C1 segment of cervical spinal cord (tissue), 14 donors: ENCODE data around the gene GRHPR.

Source experiments
- DNase-seq, 14 donors: peaks; one replicate each; lab custom pipeline; 2025; lab: John Stamatoyannopoulos, UW

The GRHPR gene

DNA sequence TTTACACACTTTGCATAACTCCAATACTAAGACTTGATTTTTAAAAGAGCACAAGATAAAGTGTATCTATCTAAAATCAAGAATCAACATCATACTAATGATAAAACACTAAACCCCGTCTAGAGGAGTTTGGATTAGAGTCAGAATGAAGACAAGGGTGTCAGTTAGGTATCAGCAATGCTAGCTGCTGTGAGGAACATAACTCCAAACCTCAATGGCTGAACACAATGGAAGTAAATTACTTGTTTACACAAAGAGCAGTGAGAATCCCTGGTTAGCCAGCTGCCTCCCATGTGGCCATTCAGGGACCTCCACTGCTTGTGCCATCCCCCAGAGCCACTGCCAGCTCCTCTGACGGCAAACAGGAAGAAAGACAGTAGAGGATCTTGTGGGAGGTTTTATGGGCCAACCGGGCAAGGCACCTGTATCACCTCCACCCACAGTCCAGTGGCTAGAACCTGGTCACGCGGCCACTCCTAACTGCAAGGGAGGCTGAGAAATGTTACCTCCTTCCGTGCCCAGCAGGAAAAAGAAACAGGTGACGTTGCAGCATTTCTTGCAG lies 24.0 kb upstream of the GRHPR start:
- DNase-seq: no peak

DNA sequence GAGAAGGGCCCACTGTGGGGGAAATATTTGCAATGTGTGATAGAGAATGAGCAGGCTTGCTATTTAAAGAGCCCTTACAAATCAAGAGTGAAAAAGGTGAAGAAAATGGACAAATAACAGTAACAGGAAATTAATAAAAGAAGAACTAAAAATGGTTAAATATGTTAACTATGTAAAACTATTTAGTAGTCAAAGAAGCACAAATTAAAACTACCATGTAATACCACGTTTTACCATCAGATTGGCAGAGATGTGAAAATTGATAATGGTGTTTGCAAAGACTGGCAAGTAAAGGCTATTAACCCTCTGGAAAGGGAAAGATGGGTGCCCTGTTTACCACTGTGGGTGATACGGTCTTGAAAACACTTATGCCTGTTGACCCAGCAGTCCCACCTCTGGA lies 23.2 kb upstream of the GRHPR start:
- DNase-seq: no peak

DNA sequence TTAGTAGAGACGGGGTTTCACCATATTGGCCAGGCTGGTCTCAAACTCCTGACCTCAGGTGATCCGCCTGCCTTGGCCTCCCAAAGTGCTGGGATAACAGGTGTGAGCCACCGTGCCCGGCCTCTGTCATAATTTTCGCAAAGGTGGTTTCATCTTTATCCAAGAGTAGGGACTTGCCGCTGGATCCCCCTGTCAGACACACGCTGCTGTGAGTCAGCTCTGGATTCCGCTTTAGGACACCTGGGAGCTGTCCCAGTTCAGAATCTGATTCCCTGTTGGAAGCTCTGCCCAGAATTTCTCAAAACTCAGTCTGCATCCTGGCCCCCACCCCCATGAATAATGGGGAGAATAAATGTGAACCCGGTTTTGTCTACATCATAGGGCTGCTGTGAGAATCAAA lies 17.9 kb upstream of the GRHPR start:
- no peak for DNase-seq

DNA sequence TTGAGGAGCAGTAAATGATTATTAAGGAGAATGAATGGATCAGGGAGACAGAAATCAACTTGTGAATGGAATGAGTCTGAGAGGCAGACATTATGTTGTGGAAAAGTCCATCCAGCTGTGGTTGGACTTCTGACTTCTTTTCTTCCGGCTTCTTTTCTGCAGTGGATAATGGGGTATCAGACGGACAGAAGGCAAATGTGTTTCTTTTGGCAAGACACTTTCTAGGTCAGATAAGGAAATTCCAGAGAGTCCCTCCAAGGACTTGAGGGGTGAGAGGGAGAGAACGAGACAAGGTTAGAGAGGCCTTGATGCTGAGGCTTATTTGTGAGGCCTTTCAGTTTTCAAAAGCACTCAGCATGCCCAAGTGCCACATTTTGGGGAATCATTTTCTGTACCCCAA lies 17.1 kb upstream of the GRHPR start:
- DNase-seq: no peak

DNA sequence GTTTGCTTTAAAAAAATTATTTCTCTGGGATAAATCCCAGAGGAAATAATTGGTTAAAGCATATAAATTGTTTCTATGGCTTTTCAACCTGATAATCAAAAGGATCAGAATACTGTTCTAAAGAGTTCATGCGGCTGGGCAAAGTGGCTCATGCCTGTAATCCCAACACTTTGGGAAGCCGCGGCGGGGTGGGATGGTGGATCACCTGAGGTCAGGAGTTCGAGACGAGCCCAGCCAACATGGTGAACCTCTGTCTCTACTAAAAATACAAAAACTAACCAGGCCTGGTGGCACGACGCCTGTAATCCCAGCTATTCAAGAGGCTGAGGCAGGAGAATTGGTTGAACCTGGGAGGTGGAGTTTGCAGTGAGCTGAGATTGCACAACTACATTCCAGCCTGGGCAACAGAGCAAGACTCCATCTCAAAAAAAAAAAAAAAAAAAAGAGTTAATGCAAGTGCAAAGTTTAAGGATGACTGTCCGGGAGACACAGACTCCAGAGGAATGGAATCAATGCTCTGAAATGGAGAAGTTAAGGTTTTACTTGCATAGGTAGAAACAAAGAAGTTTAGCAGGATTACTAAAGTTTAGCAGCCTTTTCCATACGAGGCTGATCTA lies 16.6 kb upstream of the GRHPR start:
- DNase-seq: no peak

DNA sequence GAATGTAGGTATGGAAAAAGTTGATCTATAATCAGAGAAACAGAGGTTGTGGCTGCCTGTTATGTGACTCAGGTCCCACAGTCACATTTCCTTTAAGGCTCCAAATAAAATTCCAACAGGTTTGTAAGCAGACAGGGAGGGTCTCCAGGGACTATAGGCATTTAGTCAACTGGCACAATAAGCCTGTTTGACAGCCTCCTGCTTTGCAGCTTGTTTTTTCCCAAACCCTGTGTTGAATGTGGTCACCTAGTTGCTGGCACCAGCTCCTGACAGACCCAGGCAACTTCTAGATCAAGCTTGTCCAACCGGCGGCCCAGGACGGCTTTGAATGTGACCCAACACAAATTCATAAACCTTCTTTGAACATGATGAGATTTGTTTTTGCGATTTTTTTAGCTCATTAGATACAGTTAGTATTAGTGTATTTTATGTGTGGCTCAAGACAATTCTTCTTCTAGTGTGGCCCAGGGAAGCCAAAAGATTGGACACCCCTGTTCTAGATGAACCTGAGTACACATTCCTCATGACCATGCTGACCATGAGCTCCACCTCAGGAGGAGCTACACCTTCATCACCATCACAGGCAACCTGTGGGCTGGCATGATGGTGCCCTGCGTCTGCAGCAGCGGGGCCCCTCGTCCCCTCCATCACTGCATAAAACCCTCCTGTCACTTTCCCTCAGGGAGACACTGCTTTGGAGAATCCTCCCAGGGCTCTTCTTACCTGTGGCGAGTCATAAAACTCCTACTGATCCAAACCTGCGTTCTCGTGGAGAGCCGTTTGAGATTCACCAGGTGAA lies 15.7 kb upstream of the GRHPR start:
- DNase-seq: no peak

DNA sequence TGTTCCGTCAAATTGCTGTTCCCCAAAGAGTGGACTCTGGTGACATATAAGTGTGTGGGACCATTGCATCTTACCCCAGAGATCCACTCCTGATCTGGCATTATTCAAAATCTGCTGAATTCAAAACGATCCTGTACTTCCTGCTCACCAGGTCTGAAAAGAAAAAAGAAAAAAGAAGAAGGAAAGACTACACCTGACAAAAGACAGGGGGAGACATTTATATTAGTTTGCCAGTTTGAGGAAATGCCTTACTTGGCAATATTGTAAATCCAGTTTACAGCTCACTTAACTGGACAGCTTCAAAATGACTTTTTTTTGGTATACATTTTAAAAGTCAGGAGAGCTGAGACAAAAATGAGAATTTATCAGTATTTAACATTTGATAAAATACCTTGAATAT lies 15.0 kb upstream of the GRHPR start:
- no peak for DNase-seq

DNA sequence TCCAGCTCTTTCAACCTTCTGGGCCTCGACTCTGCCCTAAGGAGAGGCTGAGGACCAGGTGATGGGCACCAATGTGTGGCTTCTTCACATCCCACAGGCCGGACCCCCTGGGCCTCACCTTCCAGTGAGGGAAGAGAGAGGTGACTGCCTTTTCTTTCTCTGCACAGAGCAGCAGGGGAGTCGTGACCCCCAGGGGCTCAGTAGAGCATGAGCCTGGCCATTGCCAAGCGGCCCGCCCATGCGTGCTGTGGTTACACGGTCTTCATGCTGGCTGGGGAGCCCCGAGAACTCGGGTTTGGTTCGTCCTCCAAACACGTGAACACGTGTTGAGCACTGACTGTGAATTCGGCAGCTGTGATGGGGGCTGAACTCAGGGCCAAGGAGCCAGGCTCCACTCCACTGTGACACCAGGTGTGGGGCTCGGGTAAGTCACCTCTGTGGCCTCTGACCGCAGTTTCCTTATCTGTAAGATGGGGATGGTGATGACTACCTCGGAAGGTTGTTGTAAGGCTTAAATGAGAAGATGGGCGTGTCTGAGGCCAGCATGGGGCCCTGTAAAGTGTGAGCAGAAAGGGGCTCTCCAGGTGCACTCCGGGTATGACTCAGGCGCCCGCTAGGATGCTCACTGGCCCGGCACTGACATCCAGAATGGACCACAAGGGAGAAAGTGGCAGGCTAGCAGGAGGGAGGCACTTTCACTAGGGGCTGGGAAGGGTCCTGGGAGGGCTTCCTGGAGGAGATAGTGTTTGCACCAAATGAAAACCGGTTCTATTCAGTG lies 13.4 kb upstream of the GRHPR start:
- no peak for DNase-seq

DNA sequence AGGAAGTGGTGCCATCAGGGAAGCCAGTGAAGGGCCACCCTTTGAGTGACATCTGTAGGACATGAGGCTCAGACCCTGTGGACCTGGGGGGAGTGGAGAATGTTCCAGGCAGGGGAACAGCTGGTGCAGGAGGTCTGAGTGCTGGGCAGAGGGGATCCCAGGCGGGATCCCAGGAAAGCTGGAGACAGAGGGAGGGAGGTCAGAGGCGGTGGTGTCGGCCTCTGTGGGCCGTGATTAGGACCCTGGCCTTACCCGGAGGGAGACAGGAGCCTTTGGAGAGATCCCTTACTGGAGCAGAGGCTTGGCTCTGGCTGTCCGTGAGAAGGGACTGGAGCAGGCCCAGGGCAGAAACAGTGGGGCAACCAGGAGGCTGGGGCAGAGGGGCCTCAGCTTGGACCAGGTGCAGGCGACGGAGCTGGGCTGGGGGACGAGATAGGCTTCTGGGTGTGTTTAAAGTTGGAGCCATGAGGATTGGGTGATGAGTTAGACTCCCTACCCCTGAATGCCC lies 12.1 kb upstream of the GRHPR start:
- no peak for DNase-seq

DNA sequence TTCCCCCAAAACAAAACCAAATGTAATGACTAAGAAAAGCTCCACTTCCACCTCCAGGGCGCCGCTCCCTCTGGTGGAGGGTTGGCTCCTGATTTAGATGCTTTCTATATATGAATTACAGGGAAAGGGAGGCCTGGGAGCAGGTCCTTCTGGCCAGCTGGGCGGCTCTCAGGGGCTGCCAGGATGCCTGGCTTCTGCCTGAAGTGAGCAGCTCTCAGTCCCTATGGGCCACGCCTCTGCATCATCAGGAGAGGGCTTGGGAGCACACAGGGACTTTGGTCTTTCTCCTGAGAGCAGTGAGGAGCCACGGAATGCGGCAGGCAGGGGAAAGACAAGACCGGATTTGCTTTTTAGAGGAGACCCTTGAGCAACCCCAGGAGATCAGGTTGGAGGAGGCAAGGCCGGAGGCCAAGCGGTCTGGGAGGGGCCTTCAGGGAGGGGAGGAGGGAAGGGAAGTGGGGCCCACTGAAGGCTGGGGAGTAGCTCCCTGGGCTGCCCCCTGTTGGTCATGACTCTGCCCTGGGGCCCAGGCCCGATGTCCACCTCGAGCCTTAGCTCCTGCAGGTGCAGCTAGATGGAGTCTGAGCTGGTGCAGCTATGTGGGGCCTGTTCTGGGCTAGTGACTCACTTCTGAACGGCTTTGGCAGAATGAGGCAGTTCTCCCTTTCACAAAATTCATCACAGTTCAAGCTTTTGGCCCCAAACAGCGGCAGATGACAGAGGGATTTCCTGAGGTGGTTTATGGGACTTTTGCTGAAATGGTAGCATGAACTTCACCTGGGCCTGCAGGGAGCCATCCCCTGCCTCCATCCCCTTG lies 11.3 kb upstream of the GRHPR start:
- DNase-seq: no peak

DNA sequence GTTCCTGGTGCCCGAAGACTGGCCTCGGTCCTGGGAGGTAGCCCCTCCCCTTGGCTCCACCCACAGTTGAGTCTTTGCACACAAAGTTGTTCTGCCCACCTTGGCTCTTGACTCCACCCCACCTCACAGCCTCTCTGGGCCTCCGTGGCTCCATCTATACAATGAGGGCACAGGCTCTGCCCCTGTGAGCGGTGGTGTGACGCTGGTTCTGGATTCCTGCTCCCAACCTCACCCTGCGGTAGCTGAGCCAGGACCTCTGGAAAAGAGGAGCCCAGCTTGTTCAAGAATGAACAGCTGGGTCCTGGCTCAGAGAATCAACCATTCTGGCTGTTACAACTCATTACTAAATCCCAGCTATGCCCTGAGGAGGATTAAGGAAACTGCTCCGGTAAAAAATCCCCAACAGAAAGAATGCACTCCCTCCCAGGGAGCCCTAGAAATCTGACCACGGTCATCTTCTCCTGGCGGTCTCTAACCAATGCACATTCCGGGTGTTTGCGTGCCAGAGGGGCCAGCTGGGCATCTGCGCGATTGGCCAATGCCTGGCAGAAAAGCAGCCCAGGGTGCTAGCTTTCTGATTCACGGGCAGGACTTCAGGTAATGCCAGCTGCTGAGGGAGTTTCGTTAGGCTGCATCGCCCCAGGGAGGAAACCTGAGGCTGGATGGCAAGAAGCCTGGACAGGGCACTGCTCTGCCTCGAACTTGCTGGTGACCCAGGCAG lies 9.9 kb upstream of the GRHPR start:
- no peak for DNase-seq

DNA sequence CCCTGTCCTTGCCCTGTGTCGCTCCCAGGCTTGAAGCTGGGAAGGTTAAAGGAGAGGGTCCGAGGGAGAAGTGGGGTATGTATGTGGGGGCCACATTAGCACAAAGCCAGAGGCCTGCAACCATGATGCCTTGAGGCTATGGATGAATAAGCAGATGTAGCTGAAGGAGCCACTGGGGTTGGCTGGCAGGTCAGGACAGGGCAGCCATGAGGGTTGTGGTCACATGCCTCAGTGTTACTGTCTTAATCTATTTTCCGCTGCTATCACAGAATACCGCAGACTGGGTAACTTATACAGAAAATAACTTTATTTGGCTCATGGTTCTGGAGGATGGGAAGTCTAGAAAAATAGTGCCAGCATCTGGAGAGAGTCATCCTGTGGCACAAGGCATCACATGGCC lies 9.2 kb upstream of the GRHPR start:
- no peak for DNase-seq

DNA sequence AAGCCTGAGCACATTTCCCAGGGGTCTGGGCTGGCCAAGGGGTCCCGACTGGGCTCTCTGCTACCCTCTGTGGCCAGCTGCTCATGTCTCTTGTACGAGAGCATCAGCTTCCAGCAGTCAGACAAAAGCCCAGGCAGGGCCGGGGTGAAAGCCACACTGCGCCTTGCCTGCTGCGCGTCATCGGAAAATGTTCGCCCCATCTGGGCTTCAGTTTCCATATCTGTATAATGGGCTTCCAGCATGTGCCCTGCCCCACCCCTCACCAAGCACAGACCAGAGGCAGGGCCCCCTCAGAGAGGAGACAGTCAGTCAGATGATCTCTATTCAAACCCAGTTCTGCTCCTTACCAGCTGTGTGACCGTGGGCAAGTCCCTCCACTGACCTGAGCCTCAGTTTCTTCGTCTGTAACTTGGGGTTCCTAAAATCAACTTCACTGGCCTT lies 8.0 kb upstream of the GRHPR start:
- DNase-seq: no peak

DNA sequence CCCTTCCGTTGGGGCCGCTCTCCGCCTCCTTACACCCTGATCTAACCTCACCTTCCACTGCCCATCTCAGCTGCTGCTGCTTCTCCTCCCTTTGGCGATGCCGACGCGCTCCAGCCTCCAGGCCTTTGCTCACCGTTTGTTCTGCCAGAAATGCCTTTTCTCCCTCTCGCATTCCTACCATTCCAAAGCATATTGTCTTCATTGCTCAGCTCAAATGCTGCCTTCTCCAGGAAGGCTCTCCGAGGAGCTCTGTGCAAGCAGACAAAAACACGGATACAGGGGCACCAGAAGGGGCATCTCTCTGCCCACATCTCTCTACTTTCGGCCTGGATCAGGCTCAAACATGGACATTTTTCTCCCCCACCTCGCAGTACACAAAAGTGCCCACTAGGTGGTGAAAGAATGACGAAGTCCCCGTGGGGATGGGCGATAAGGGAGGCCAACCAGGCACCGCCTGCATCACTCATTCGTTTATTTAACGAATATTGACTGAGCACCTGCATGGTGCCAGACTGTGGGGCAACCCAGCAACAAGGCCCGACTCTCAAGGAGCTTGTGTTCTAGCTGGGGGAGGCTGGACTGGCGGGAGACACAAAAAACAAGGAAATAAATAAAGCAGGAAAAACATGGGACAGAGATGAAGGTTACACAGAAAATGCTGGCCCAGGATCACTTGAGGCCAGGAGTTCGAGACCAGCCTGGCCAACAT lies 7.3 kb upstream of the GRHPR start:
- peak in 10 of 14 donors; percentile 7 to 64 (median 48) for DNase-seq

DNA sequence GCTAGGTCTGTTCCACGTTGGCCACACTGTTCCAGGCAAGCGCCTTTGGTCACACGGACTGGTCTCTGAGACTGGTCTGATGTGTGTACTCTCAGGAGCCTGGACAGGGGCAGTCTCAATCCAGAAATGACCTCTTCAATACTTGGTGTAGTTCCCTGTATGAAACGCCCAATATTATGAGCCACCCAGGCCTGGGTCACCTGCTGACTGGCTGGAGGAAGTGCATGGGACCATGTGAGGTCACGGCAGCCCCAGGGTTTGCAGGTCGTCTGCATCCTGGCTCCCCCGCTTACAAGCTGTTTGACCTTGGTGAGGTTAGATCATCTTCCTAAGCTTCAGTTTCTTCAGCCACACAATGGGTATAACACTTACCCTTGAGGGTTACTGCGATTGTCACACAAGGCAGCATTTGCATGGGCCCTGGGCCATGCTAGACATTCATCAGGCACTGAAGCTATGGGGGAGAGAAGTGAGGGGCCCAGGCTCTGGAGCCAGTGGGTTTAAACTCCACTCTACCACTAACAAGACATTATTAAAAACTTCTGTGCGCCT lies 5.2 kb upstream of the GRHPR start:
- DNase-seq: no peak

DNA sequence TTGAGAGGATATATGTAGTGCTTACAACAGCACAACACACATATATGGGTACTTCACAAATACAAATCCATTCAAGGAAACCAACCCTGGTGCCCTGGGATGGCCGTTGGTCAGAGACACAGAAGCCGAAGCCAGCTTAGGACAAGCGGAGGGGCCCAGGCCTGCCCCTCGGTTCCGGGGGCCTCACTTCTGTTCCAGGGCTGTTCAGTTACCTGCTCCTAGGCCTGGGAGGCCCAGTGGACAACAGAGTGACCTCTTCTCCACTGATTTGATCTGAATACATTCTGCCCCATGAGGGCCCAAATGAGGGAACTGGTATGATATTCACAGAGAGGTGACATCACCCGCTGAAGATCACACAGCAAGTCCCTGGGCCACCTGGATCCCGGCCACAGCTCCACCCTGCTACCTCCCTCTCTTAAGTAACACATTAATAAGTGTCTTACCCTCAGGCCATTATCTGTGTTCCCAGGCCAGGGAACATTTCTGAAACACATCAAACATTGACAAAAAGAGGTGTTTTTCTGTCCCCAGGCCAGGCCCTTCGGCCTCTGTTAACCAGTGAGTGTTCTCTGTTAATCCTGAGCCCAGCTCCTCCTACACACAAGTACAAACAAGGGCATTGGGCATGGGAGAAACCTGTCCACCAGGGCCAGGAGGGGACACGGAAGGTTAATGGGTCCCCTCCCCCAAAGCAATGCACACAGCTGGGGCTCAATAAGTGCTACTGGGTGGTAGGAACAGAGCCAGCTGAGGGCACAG lies 4.5 kb upstream of the GRHPR start:
- DNase-seq: no peak

DNA sequence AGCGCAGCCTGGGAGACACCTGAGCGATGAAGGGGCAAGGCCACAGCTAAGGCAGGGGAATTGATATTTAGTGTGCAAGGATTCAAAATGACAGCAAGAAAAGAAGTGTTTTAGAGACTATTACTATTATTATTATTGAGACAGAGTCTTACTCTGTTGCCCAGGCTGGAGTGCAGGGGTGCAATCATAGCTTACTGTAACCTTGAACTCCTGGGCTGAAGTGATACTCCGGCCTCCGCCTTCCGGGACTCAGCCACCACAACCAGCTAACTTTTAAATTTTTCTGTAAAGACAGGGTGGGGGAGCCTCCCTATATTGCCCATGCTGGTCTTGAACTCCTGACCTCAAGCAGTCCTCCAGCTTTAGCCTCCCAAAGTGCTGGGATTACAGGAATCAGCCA lies 3.3 kb upstream of the GRHPR start:
- DNase-seq: no peak

DNA sequence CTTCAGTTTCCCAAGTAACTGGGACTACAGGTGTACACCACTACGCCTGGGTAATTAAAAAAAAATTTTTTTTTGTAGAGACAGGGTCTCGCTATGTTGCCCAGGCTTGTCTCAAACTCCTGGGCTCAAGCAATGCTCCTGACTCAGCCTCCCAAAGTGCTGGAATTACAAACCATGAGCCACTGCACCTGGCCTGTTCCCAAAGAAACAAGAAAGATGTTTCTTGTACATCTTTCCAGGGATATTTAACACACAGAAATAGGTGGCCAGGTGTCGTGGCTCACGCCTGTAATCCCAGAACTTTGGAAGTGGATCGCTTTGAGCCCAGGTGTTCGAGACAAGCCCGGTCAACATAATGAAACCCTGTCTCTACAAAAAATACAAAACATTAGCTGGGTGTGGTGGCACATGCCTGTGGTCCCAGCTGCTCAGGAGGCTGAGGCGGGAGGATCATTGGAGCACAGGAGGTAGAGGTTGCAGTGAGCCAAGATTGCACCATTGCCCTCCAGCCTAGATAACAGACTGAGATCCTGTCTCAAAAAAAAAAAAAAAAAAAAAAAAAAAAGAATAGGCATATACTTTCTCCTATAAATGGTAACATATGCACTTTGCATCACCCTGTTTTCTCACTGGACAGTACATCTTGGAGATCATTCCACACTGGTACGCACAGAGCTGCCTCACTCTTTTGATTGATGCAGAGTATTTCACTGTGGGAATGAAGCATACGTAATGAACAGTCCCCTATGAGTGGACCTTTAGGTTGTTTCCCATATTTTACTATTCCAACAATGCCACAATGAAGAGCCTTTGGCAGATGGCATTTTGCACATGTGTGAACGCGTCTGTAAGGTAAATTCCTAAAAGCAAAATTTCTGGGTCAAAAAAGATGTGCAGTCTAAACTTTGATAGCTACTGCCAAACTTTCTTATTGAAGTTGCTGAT lies 2.0 kb upstream of the GRHPR start:
- no peak for DNase-seq
